Type B pancreatic cell (in vitro differentiated cells): ENCODE data around the gene FCHSD2. TPM values are rescaled to one million over a fixed set of nuclear protein-coding genes. Genes with fewer than 3 reads are reported as not detected.
"Not testable (repeated sequence)": the region's sequence is repeated elsewhere in the genome, so short reads cannot be mapped to it uniquely, and the experiment has no call there.

ENCODE experiments used
- DNase-seq: peaks from one replicate; pipeline ENCODE4 v3.0.0; 2021; ENCODE audit warnings: mixed read lengths; ENCODE audit not compliant: unreplicated experiment; ENCODE audit errors: extremely low spot score
- H3K27ac Mint-ChIP-seq: 2 replicates; pipeline ENCODE4 v1.8.0; 2021; ENCODE audit warnings: mild to moderate bottlenecking, mixed read lengths
- H3K27me3 Mint-ChIP-seq: 2 replicates; pipeline ENCODE4 v1.8.0; 2021; ENCODE audit warnings: mixed read lengths
- H3K36me3 Mint-ChIP-seq: 2 replicates; pipeline ENCODE4 v1.8.0; 2021; ENCODE audit warnings: mixed read lengths
- H3K4me1 Mint-ChIP-seq: one replicate; pipeline ENCODE4 v1.8.0; 2021; ENCODE audit warnings: mixed read lengths; ENCODE audit not compliant: unreplicated experiment
- H3K4me3 Mint-ChIP-seq: 2 replicates; pipeline ENCODE4 v1.8.0; 2021; ENCODE audit warnings: mild to moderate bottlenecking, mixed read lengths
- H3K9me3 Mint-ChIP-seq: 2 replicates; pipeline ENCODE4 v1.8.0; 2021; ENCODE audit warnings: mixed read lengths
- CTCF ChIP-seq: fragments of 200-600 bp; sonication (generic); conservative IDR thresholded peaks from 2 replicates; pipeline ENCODE4 v1.5.0; 2021; ENCODE audit warnings: antibody characterized with exemption, mild to moderate bottlenecking
- total RNA-seq: library from RNA; stranded (reverse); gene quantifications from 2 replicates; pipeline ENCODE4 v1.2.1, GENCODE V29; 2021; ENCODE audit warnings: low replicate concordance

The FCHSD2 gene
- total RNA-seq, 1 donor from 2014 or later = 30.8 TPM

- no peak overlapping the region for H3K4me3 Mint-ChIP-seq
- H3K27me3 Mint-ChIP-seq = no peaks in the 10 kb centered on the region
- no peaks in the 10 kb centered on the region for H3K36me3 Mint-ChIP-seq
- H3K9me3 Mint-ChIP-seq = no peaks in the 10 kb centered on the region
- TF ChIP-seq CTCF = no peak
- H3K4me1 Mint-ChIP-seq = peaks cover 25% of the 10 kb centered on the region
- no peak overlapping the region for H3K27ac Mint-ChIP-seq
- no peak for DNase-seq
Measured at GRCh38 chr11:72792437-72793021, 349.6 kb downstream of the FCHSD2 start.

DNA sequence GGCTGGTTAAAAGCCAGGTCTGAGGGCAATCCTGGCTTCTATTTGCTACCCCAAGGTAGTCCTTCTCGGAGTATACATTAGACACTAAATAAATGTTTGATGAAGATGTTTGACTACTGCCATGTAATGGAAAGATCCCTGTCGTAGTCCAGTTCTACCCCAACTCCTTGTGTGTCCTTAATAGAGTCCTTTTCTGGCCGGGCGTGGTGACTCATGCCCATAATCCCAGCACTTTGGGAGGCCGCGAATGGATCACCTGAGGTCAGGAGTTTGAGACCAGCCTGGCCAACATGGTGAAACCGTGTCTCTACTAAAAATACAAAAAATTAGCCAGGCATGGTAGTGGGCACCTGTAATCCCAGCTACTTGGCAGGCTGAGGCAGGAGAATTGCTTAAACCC, 350.9 kb downstream of the FCHSD2 start:
- H3K27ac Mint-ChIP-seq, DNase-seq, H3K9me3 Mint-ChIP-seq, H3K4me3 Mint-ChIP-seq, H3K27me3 Mint-ChIP-seq, H3K36me3 Mint-ChIP-seq: not testable (repeated sequence)
- peaks cover 30% of the 10 kb centered on the region for H3K4me1 Mint-ChIP-seq

DNA sequence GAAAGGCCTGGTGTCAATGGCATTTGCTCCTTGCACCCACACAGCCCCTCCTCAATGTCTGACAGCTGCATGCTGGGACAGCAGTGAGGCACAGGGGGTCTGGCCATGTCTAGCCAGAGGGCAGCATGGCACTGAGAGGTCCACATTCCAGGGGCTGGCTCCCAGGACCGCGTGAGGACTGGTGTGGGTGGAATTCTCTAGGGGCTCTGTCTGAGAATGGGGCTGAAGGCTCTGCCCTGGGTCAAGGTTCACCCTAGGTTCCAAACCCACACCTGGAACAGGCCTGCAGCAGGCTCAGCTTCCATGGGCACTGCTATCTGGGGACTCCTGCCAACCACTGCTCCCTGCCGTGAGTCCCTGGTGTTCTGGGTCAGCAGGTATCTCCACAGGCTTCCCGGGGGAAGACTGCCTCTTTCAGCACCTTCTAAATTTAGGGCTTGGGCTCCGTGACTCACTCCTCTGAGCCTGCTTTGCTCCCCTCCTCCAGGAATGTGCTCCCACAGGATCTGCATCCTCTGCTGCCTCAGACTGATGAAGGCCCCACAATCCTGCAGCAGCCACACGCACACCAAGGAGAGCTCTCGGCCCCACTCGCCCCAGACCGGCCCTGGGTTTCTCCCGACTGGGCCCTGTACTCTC, 352.5 kb downstream of the FCHSD2 start:
- no peak for TF ChIP-seq CTCF
- H3K27me3 Mint-ChIP-seq = no peaks in the 10 kb centered on the region
- no peak overlapping the region for H3K4me3 Mint-ChIP-seq
- peak overlapping the region; percentile 34 for H3K27ac Mint-ChIP-seq
- no peak for DNase-seq
- H3K9me3 Mint-ChIP-seq = no peaks in the 10 kb centered on the region
- H3K4me1 Mint-ChIP-seq = peaks cover 31% of the 10 kb centered on the region
- no peaks in the 10 kb centered on the region for H3K36me3 Mint-ChIP-seq

DNA sequence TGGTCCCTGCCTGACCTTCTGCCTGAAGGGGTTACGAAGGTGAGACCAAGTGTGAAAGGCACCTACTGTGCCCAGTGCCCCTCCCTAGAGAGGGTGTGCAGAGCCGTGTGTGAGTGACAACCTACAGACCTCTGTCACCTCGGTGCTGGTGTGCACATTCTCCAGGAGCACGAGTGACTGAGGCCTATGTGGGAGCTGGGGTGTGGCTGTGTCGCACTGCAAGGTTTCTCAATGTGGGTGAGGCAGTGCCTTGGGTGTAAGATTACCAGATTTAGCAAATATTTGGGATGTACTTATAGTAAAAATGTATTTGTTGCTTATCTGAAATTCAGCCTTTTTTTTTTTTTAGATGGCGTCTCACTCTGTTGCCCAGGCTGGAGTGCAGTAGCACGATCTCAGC, 353.9 kb downstream of the FCHSD2 start:
- DNase-seq = no peak
- H3K27me3 Mint-ChIP-seq = no peaks in the 10 kb centered on the region
- no peaks in the 10 kb centered on the region for H3K36me3 Mint-ChIP-seq
- TF ChIP-seq CTCF = no peak
- H3K4me1 Mint-ChIP-seq = peaks cover 20% of the 10 kb centered on the region
- H3K9me3 Mint-ChIP-seq = no peaks in the 10 kb centered on the region
- H3K27ac Mint-ChIP-seq = peak overlapping the region; percentile 95
- H3K4me3 Mint-ChIP-seq = no peak overlapping the region

- H3K36me3 Mint-ChIP-seq = no peaks in the 10 kb centered on the region
- H3K9me3 Mint-ChIP-seq = no peaks in the 10 kb centered on the region
- H3K27me3 Mint-ChIP-seq = no peaks in the 10 kb centered on the region
- H3K4me1 Mint-ChIP-seq = peaks cover 20% of the 10 kb centered on the region
- H3K27ac Mint-ChIP-seq = peak overlapping the region; percentile 95
- DNase-seq = no peak
- H3K4me3 Mint-ChIP-seq = no peak overlapping the region
- peak; percentile 58 for TF ChIP-seq CTCF
Measured at GRCh38 chr11:72787216-72788104, 354.7 kb downstream of the FCHSD2 start.

Other genes starting within 250 kb of the FCHSD2 start
- gene P2RY2, start 76.0 kb upstream of the FCHSD2 start, total RNA-seq = 12.1 and 25.3 TPM in 2 replicates
- gene P2RY6, start 130.0 kb upstream of the FCHSD2 start, total RNA-seq = 3.0 and 14.8 TPM in 2 replicates
- 29.2 and 69.7 TPM in 2 replicates for gene ARHGEF17, start 166.0 kb upstream of the FCHSD2 start, total RNA-seq
- gene RELT, start 234.1 kb upstream of the FCHSD2 start, total RNA-seq = 2.9 and 8.5 TPM in 2 replicates